ENCODE data around the gene RAB27A. TPM values are rescaled to one million over a fixed set of nuclear protein-coding genes. Genes with fewer than 3 reads are reported as not detected.

The RAB27A gene
- total and polyA plus RNA-seq, 9 of the 15 experiments (the other 6 are each of a cell fraction or from before 2014, with no cell fraction given): 31.5 to 171 (median 80.4) TPM

DNA sequence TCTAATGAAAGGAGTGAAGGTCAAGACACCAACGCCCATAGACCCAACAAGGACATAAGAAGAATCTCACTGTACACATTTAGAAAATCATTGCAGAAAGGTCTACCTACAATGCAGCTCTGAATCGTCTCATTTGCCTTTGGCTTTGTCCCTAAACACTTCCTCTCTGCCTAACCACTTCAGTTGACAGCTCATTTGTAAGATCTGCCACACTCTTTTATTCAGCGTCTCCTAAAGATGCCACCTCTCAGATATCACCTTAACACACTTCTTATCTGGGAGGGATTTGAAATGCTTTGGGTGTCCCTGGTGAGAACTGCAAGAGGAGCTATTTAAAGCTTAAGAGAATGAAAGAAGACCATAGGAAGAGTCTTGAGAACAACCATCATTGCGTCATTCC is 38.7 kb downstream of the RAB27A start (continued):
- no peak for TF ChIP-seq MAX (CRISPR knock-in tag; IDR thresholded peaks at IDR 0.05)
- TF ChIP-seq TCF7 (IDR thresholded peaks at IDR 0.05; ENCODE audit: borderline replicate concordance): no peak
- TF ChIP-seq SIX5 (IDR thresholded peaks at IDR 0.05; ENCODE audit: borderline replicate concordance in 1 of 2, insufficient read depth in 1 of 2, low read depth in 1 of 2, low read length in 2 of 2): no peak
- no peak for TF ChIP-seq YY1 (IDR thresholded peaks at IDR 0.05; ENCODE audit: borderline replicate concordance in 1 of 3, control insufficient read depth in 1 of 3, extremely low read depth in 1 of 3, insufficient read depth in 3 of 3, insufficient read length in 1 of 3, insufficient replicate concordance in 2 of 3, low read depth in 1 of 3, low read length in 2 of 3)
- TF ChIP-seq, protein P1, sequence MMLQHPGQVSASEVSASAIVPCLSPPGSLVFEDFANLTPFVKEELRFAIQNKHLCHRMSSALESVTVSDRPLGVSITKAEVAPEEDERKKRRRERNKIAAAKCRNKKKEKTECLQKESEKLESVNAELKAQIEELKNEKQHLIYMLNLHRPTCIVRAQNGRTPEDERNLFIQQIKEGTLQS (IDR thresholded peaks at IDR 0.05): peak; percentile 61; the same call in 1 of the 2 replicates
- TF ChIP-seq, protein P1 (CRISPR knock-in tag; conservative IDR thresholded peaks at IDR 0.05): no peak
- no peak for TF ChIP-seq NR3C1 (CRISPR knock-in tag; IDR thresholded peaks at IDR 0.05)
- TF ChIP-seq, protein P2, sequence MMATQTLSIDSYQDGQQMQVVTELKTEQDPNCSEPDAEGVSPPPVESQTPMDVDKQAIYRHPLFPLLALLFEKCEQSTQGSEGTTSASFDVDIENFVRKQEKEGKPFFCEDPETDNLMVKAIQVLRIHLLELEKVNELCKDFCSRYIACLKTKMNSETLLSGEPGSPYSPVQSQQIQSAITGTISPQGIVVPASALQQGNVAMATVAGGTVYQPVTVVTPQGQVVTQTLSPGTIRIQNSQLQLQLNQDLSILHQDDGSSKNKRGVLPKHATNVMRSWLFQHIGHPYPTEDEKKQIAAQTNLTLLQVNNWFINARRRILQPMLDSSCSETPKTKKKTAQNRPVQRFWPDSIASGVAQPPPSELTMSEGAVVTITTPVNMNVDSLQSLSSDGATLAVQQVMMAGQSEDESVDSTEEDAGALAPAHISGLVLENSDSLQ (IDR thresholded peaks at IDR 0.05): 0 out of 2 replicates have a peak, but pooled peaks have one; percentile 11
- no peak for TF ChIP-seq MED1 (CRISPR knock-in tag; IDR thresholded peaks at IDR 0.05; ENCODE audit: borderline replicate concordance)
- TF ChIP-seq BHLHE40 (IDR thresholded peaks at IDR 0.05; ENCODE audit: low read length): no peak
- TF ChIP-seq SRSF3 (IDR thresholded peaks at IDR 0.05; ENCODE audit: insufficient read depth, low read length): no peak
- no peak for TF ChIP-seq CTCFL (IDR thresholded peaks at IDR 0.05; ENCODE audit: borderline replicate concordance, insufficient read depth, low read depth, low read length, poor library complexity, severe bottlenecking)
- no peak for TF ChIP-seq DACH1 (IDR thresholded peaks at IDR 0.05; ENCODE audit: partially characterized antibody)
- no peak for TF ChIP-seq SMARCB1 (IDR thresholded peaks at IDR 0.05; ENCODE audit: insufficient read length, low read depth)
- no peak for TF ChIP-seq ZNF518B (CRISPR knock-in tag; IDR thresholded peaks at IDR 0.05)
- TF ChIP-seq NCOA4 (IDR thresholded peaks at IDR 0.05; ENCODE audit: partially characterized antibody): no peak
- TF ChIP-seq ETV5 (CRISPR knock-in tag; IDR thresholded peaks at IDR 0.05; ENCODE audit: low read depth): no peak
